Measurements from ENCODE around the gene CSH2.

CSH2 gene

DNA sequence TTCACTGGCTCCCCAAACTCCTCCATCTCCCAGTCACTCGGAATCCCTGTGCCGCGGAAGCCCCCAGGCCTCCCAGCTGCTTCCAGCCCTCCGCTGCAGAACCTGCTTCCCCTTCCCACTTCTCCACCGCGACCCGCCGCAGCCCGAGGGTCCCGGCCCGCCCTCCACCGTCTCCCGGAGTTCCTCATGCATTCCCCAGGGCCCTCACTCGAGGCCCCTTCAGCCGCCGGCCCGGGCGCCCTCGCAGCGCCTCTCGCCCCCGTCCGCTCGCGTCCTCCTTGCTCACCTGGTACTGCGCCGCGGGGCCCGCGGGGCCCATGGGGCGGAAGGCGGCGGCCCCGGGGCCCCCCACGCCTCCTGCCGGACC is 31.3 kb downstream of the CSH2 start:
- in situ Hi-C loops (cut with MboI; ENCODE audit: low sequenced_read_pairs, unreplicated experiment), result no loop called here
- DNase-seq (ENCODE audit: low spot score), result no peak
- TF ChIP-seq, protein P1, sequence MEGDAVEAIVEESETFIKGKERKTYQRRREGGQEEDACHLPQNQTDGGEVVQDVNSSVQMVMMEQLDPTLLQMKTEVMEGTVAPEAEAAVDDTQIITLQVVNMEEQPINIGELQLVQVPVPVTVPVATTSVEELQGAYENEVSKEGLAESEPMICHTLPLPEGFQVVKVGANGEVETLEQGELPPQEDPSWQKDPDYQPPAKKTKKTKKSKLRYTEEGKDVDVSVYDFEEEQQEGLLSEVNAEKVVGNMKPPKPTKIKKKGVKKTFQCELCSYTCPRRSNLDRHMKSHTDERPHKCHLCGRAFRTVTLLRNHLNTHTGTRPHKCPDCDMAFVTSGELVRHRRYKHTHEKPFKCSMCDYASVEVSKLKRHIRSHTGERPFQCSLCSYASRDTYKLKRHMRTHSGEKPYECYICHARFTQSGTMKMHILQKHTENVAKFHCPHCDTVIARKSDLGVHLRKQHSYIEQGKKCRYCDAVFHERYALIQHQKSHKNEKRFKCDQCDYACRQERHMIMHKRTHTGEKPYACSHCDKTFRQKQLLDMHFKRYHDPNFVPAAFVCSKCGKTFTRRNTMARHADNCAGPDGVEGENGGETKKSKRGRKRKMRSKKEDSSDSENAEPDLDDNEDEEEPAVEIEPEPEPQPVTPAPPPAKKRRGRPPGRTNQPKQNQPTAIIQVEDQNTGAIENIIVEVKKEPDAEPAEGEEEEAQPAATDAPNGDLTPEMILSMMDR (IDR thresholded peaks at IDR 0.05; ENCODE audit: borderline replicate concordance, control extremely low read depth, extremely low read depth, insufficient read depth, missing control alignments), result no peak

DNA sequence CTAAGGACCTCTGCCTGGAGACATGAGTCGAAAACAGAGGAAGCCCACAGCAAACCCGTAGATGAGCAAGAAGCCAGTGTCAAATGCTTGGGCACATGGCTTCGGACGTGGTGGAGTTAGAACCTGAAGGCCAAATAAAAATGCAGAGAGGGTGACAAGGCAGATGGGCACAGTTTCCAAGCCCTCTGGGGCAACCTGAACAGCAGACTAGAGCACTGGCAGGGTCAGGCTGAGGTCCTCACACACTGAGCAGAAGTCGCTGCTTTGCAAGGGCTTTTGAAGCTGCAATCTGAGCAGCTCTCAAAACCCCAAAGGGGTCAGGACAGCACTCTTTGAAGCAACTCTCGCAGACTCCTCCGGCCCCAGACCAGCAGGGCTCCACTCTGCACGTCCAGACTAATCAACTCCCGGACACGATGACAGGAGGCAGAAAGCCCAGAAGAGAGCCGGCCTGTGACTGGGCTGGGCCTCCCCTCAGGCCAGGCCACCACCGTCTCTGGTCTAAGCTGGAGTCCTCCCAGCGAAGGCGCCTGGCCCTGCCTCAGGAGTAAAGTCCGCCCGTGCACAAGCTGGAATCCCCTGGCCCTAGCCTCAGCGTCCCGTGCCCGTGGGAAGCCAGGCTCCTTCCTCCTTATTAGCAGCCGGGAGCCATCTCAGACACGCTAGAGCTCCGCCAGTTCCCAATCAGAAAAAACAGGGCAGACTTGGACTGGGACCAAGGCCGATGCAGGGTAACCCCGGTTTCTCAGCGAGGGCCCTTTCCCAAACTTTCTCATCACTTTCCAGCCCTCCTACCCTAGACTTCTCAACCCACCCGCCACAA is 31.9 kb downstream of the CSH2 start:
- DNase-seq (ENCODE audit: low spot score), result peak; percentile 39
- in situ Hi-C loops (cut with MboI; ENCODE audit: low sequenced_read_pairs, unreplicated experiment), result no loop called here
- TF ChIP-seq, protein P1 (IDR thresholded peaks at IDR 0.05; ENCODE audit: borderline replicate concordance, control extremely low read depth, extremely low read depth, insufficient read depth, missing control alignments), result no peak

DNA sequence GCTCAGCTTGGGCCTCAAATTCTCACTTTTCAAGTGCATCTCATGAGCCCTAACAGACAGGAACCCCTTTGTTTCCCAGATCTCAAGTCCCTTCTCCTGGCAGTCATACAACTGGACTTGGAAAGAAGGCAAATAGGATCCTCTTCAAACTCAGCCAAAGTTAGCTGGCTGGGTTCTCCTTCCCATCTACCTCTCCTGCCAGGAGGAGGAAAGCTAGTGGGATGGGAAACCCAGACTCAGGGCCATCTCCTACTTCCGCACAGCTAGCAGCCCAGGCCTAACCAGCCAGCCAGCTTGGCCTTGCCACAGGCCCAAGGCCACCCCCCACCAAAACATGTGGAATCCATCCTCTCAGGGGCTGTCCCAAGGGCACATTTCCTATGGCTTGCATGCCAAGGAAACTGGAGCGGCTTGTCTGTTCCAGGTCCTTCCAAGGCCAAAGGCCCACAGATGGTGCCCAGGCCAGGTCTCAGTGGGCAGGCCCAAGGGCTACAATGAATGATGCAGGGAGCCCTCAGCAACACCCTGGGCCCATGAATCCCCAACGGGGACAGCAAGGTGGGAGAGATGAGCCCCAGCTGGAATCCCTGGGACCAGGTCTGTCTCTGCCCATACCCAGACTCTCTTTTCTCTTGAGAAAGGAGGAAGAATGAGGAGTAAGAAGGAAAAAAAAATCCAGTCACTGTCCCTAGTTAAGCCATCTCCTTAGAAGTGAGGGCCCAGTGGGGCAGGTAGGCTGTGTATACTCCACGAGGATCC is 32.7 kb downstream of the CSH2 start:
- no peak for DNase-seq (ENCODE audit: low spot score)
- TF ChIP-seq, protein P1 (IDR thresholded peaks at IDR 0.05; ENCODE audit: borderline replicate concordance, control extremely low read depth, extremely low read depth, insufficient read depth, missing control alignments), result no peak
- in situ Hi-C loops (cut with MboI; ENCODE audit: low sequenced_read_pairs, unreplicated experiment), result no loop called here

DNA sequence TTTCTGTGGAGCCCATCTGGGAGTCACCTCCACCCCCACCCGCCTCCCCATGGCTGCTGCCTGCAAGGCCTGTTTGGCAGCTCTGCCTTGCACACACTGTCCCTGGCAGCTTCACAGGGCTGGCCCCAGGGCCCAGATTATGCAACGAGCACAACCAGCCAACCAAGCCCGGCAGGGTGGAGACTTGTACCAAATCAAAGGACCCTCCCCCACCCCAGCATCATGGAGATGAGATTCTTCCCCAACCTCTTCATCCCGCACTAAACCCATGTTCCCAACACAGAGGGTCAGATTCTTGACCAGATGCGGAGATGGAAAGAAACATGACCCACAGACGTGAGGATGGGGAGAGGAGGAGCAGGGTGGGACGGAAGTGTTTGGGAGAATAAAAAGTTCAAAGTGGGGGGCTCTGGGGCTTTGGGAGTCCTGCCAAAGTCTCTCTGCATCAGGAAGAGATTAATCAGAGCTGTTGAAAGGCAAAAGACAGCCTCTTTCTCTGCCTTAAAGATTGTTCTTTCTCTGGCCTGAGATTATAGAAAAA is 34.8 kb downstream of the CSH2 start:
- in situ Hi-C loops (cut with MboI; ENCODE audit: low sequenced_read_pairs, unreplicated experiment), result no loop called here
- DNase-seq (ENCODE audit: low spot score), result no peak
- TF ChIP-seq, protein P1 (IDR thresholded peaks at IDR 0.05; ENCODE audit: borderline replicate concordance, control extremely low read depth, extremely low read depth, insufficient read depth, missing control alignments), result no peak

DNA sequence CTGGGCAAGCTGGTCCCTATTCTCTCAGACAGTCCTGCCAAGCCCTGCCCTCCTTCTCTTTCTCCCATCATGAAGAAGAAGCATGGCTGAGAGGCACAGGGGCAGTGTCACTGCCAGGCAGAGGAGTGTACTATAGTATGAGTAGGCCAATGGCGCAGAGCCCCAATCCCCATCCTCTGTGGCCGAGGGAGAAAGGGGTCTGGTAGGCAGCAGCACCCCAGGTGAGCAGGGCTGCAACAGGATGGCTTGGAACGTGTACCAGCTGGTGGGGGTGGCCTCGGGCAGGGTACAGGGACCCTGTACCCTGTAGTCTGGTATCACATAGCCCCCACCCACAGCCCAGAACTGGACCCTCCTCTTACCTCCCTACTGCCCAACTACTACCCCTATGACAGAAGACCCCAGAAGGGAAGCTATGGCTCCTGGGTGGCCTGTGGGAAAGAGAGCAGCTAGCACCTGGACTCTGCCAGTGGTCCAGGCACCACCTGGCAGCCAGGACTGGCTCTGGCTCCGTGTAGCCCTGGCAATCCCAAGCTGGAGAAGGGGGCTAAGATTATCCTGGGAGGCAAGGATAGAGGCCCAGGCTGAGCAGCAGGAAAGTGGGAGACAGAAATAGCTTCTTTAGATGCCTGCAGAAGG is 35.4 kb downstream of the CSH2 start:
- no peak for DNase-seq (ENCODE audit: low spot score)
- in situ Hi-C loops (cut with MboI; ENCODE audit: low sequenced_read_pairs, unreplicated experiment), result no loop called here
- TF ChIP-seq, protein P1 (IDR thresholded peaks at IDR 0.05; ENCODE audit: borderline replicate concordance, control extremely low read depth, extremely low read depth, insufficient read depth, missing control alignments), result no peak

DNA sequence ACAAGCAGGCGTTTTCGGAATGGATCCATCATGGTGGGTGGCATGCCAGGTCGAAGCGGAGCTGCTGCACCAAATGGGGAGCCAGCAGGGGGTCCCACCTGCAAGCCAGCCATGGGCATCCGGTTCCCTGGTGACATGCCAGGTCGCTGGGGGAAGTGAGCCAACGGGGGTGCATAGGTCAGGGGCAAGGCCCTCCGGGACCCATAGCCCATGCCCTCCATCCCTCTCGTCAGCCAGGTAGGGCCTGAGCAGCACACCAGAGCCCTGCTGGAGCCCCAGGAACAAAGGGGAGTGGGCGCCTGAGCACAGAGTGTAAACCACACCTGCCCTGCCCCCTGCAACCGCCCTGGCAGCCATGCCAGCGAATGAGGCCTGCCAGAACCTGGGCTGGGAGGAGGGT is 36.0 kb downstream of the CSH2 start:
- no peak for DNase-seq (ENCODE audit: low spot score)
- TF ChIP-seq, protein P1 (IDR thresholded peaks at IDR 0.05; ENCODE audit: borderline replicate concordance, control extremely low read depth, extremely low read depth, insufficient read depth, missing control alignments), result no peak
- in situ Hi-C loops (cut with MboI; ENCODE audit: low sequenced_read_pairs, unreplicated experiment), result no loop called here

All from GM13976 (cell line).